HepG2 (cell line): ENCODE measurements around the gene PC. TPM values are rescaled to one million over a fixed set of nuclear protein-coding genes. Genes with fewer than 3 reads are reported as not detected.
A peak's percentile ranks its signal among the peaks of the same experiment; 100 is the strongest.

Source experiments
- CHCHD3 ChIP-seq: sonication (generic); formaldehyde crosslinking; IDR thresholded peaks from 2 replicates; pipeline ENCODE4 v1.8.0; 2022; ENCODE audit warnings: mild to moderate bottlenecking, missing genetic modification reagents, moderate library complexity
- CHD4 ChIP-seq: fragments of 200-600 bp; sonication (generic); IDR thresholded peaks from 2 replicates; pipeline ENCODE4 v1.7.0; 2017; ENCODE audit warnings: mild to moderate bottlenecking, low read length, borderline replicate concordance
- CREM ChIP-seq, 2 experiments: sonication (generic) in 1 of 2; formaldehyde crosslinking in 1 of 2; IDR thresholded peaks; 2 replicates each; pipeline versions ENCODE4 v1.4.0 to v1.6.1; 2016 to 2020; ENCODE audit warnings: antibody characterized with exemption in 1 of 2, mild to moderate bottlenecking in 1 of 2, missing genetic modification reagents in 1 of 2
- ESRRA ChIP-seq: sonication (generic); formaldehyde crosslinking; IDR thresholded peaks from 2 replicates; pipeline ENCODE4 v1.5.1; 2020; ENCODE audit warnings: mild to moderate bottlenecking, low read depth, missing genetic modification reagents
- ETS1 ChIP-seq: sonication (generic); formaldehyde crosslinking; IDR thresholded peaks from 2 replicates; pipeline ENCODE4 v1.4.0; 2020; ENCODE audit warnings: missing genetic modification reagents
- FOSL2 ChIP-seq: sonication (generic); formaldehyde crosslinking; IDR thresholded peaks from 2 replicates; pipeline ENCODE4 v1.4.0; 2020; ENCODE audit warnings: missing genetic modification reagents
- HDAC2 ChIP-seq: sonication (generic); formaldehyde crosslinking; IDR thresholded peaks from 2 replicates; pipeline ENCODE4 v1.4.0; 2020; ENCODE audit warnings: missing genetic modification reagents
- HNF4A ChIP-seq: sonication (generic); formaldehyde crosslinking; IDR thresholded peaks from 2 replicates; pipeline ENCODE4 v1.4.0; 2020; ENCODE audit warnings: missing genetic modification reagents
- JUND ChIP-seq: sonication (generic); formaldehyde crosslinking; IDR thresholded peaks from 2 replicates; pipeline ENCODE4 v1.8.0; 2022; ENCODE audit warnings: mild to moderate bottlenecking, missing genetic modification reagents
- KLF12 ChIP-seq: sonication (generic); formaldehyde crosslinking; IDR thresholded peaks from 2 replicates; pipeline ENCODE4 v1.4.0; 2020; ENCODE audit warnings: missing genetic modification reagents, borderline replicate concordance
- MED8 ChIP-seq: sonication (generic); formaldehyde crosslinking; IDR thresholded peaks from 2 replicates; pipeline ENCODE4 v1.8.1; 2023; ENCODE audit warnings: mild to moderate bottlenecking, missing genetic modification reagents; ENCODE audit not compliant: insufficient replicate concordance
- MYC ChIP-seq: sonication (generic); formaldehyde crosslinking; IDR thresholded peaks from 2 replicates; pipeline ENCODE4 v1.9.0; 2021; ENCODE audit warnings: missing genetic modification reagents, borderline replicate concordance
- NBN ChIP-seq: fragments of 450-650 bp; conservative IDR thresholded peaks from 2 replicates; pipeline ENCODE4 v1.6.1; 2017
- PAWR ChIP-seq: sonication (generic); formaldehyde crosslinking; IDR thresholded peaks from 2 replicates; pipeline ENCODE4 v1.4.0; 2020; ENCODE audit warnings: missing genetic modification reagents, mild to moderate bottlenecking, borderline replicate concordance
- PHF20 ChIP-seq: sonication (generic); formaldehyde crosslinking; IDR thresholded peaks from 2 replicates; pipeline ENCODE4 v1.5.0; 2020; ENCODE audit warnings: mild to moderate bottlenecking, missing genetic modification reagents
- PRPF4 ChIP-seq: fragments of 200-400 bp; formaldehyde crosslinking; IDR thresholded peaks from 2 replicates; pipeline ENCODE4 v1.6.1; 2016; ENCODE audit warnings: low read length, low read depth; ENCODE audit not compliant: poor library complexity, severe bottlenecking
- RFXAP ChIP-seq: sonication (generic); formaldehyde crosslinking; IDR thresholded peaks from 2 replicates; pipeline ENCODE4 v1.4.0; 2020; ENCODE audit warnings: missing genetic modification reagents, borderline replicate concordance
- SRSF9 ChIP-seq: fragments of 200-400 bp; formaldehyde crosslinking; IDR thresholded peaks from 2 replicates; pipeline ENCODE4 v1.6.1; 2018; ENCODE audit warnings: borderline replicate concordance, mild to moderate bottlenecking, low read depth, low read length; ENCODE audit not compliant: insufficient read depth, poor library complexity, severe bottlenecking
- SSRP1 ChIP-seq: IDR thresholded peaks from 2 replicates; pipeline ENCODE4 v1.6.1; 2016; ENCODE audit warnings: control low read depth
- THYN1 ChIP-seq: sonication (generic); formaldehyde crosslinking; IDR thresholded peaks from 2 replicates; pipeline ENCODE4 v1.8.1; 2023; ENCODE audit warnings: low read depth, mild to moderate bottlenecking, moderate library complexity, missing genetic modification reagents, borderline replicate concordance
- ZBTB39 ChIP-seq: sonication (generic); formaldehyde crosslinking; IDR thresholded peaks from 2 replicates; pipeline ENCODE4 v1.5.0; 2020; ENCODE audit warnings: missing genetic modification reagents
- ZNF124 ChIP-seq: sonication (generic); formaldehyde crosslinking; IDR thresholded peaks from 2 replicates; pipeline ENCODE4 v1.4.0; 2020; ENCODE audit warnings: missing genetic modification reagents
- ZNF883 ChIP-seq: sonication (generic); formaldehyde crosslinking; IDR thresholded peaks from 2 replicates; pipeline ENCODE4 v1.5.1; 2020; ENCODE audit warnings: mild to moderate bottlenecking, missing genetic modification reagents; ENCODE audit errors: not compliant biosample characterization
- ZSCAN25 ChIP-seq: sonication (generic); formaldehyde crosslinking; IDR thresholded peaks from 2 replicates; pipeline ENCODE4 v1.8.0; 2022; ENCODE audit warnings: mild to moderate bottlenecking, missing genetic modification reagents
- polyA plus RNA-seq, 8 experiments: library from polyadenylated mRNA; depleted of rRNA in 3 of 8; stranded (reverse) in 7 of 8; unstranded in 1 of 8; fragments of >200 nt; fragmentation: Illumina TruSeq in 4 of 8; extraction: Trizol in 4 of 8; gene quantifications; 2 replicates each; pipeline versions ENCODE4 v1.2.1 to v1.2.3, GENCODE V29; 2011 to 2016; ENCODE audit warnings: low read depth in 4 of 8, missing spikeins in 1 of 8, mixed read lengths in 1 of 8; ENCODE audit not compliant: insufficient read depth in 1 of 8
- total RNA-seq, 5 experiments: library from RNA; depleted of rRNA; stranded (reverse); fragments of >200 nt; fragmentation: Illumina TruSeq; extraction: Trizol; gene quantifications; 2 replicates each; pipeline ENCODE4 v1.2.3, GENCODE V29; 2016; ENCODE audit warnings: low read depth in 1 of 5
- TF ChIP-seq, protein P1 (sequence below): sonication (generic); formaldehyde crosslinking; IDR thresholded peaks from 2 replicates; pipeline ENCODE4 v1.5.0; 2020; ENCODE audit warnings: mild to moderate bottlenecking, missing genetic modification reagents, borderline replicate concordance

PC gene
- total and polyA plus RNA-seq, 2 of the 13 experiments (the other 11 are each of a cell fraction or from before 2014, with no cell fraction given) = 29.0 to 39.0 TPM

DNA sequence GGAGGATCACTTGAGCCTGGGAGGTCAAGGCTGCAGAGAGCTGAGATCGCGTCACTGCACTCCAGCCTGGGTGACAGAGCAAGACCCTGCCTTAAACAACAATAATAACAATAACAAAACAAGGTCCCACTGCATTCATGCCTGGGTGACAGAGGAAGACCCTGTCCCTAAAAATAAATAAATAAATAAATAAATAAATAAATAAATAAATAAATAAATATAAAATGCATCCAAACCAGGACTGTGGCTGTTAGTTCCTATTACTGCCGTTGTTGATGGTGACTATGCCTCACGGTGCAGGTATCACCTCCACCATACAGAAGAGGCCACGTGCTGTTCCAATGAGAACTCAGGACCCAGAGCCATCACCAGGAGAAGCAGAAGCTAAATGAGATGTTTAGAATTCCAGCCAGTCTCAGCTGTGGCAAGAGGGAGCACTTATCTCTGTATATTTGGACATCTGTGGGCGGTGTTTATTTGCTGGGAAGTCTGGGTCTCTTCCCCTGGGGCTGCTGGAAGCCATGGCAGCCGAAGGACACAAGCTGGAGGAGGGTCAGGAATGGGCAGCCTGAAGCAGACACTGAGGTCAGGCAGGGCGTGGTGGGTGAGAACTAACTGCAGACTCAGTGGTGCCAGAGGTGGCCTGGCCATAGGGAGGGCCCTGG is 38.6 kb upstream of the PC start (continued):
- TF ChIP-seq ETS1 (CRISPR knock-in tag) (no peak), NBN (no peak), PHF20 (no peak), CHCHD3 (CRISPR knock-in tag) (no peak), KLF12 (CRISPR knock-in tag) (no peak), HDAC2 (CRISPR knock-in tag) (peak; percentile 70; the same call in 1 of the 2 replicates), JUND (no peak), SSRP1 (CRISPR knock-in tag) (no peak), ESRRA (0 out of 2 replicates have a peak, but pooled peaks have one; percentile 32), SRSF9 (no peak), FOSL2 (CRISPR knock-in tag) (peak; percentile 32; the same call in 1 of the 2 replicates), RFXAP (CRISPR knock-in tag) (peak; percentile 52; the same call in 1 of the 2 replicates), CREM (IDR thresholded peaks at IDR 0.05) (0 out of 2 replicates have a peak, but pooled peaks have one; percentile 19), CREM (CRISPR knock-in tag; IDR thresholded peaks at IDR 0.05) (no peak), ZNF883 (no peak), ZSCAN25 (CRISPR knock-in tag) (no peak), MYC (peak; percentile 39; the same call in 1 of the 2 replicates), PAWR (no peak), HNF4A (CRISPR knock-in tag) (peak; percentile 49), THYN1 (CRISPR knock-in tag) (no peak), ZNF124 (no peak), CHD4 (no peak), MED8 (CRISPR knock-in tag) (no peak), ZBTB39 (no peak), PRPF4 (no peak)
- TF ChIP-seq, protein P1, sequence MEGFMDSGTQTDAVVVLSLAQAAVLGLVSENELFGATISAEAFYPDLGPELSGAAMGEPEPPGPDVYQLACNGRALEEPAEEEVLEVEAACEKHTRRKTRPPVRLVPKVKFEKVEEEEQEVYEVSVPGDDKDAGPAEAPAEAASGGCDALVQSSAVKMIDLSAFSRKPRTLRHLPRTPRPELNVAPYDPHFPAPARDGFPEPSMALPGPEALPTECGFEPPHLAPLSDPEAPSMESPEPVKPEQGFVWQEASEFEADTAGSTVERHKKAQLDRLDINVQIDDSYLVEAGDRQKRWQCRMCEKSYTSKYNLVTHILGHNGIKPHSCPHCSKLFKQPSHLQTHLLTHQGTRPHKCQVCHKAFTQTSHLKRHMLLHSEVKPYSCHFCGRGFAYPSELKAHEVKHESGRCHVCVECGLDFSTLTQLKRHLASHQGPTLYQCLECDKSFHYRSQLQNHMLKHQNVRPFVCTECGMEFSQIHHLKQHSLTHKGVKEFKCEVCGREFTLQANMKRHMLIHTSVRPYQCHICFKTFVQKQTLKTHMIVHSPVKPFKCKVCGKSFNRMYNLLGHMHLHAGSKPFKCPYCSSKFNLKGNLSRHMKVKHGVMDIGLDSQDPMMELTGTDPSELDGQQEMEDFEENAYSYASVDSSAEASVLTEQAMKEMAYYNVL (CRISPR knock-in tag) = no peak
